ENCODE data around the gene CAMKMT.

The CAMKMT gene

GRCh38 chr2:44392338-44392943 is 30.7 kb downstream of the CAMKMT start:
- Histone ChIP-seq H3K9ac (ENCODE audit: low read depth, low read length) (no peak overlapping the region), H3K27me3 (ENCODE audit: control insufficient read depth, insufficient read depth, low read length) (no peaks in the 10 kb centered on the region), H3K27ac (ENCODE audit: low read depth, low read length) (no peak overlapping the region), H3K4me1 (ENCODE audit: control insufficient read depth, insufficient read depth, low read length) (peaks cover 12% of the 10 kb centered on the region), H3K9me3 (ENCODE audit: control insufficient read depth, insufficient read depth, low read length) (no peaks in the 10 kb centered on the region), H3K36me3 (ENCODE audit: control insufficient read depth, insufficient read depth, low read length) (no peaks in the 10 kb centered on the region), H3K4me3 (ENCODE audit: low read depth, low read length) (no peak overlapping the region)

DNA sequence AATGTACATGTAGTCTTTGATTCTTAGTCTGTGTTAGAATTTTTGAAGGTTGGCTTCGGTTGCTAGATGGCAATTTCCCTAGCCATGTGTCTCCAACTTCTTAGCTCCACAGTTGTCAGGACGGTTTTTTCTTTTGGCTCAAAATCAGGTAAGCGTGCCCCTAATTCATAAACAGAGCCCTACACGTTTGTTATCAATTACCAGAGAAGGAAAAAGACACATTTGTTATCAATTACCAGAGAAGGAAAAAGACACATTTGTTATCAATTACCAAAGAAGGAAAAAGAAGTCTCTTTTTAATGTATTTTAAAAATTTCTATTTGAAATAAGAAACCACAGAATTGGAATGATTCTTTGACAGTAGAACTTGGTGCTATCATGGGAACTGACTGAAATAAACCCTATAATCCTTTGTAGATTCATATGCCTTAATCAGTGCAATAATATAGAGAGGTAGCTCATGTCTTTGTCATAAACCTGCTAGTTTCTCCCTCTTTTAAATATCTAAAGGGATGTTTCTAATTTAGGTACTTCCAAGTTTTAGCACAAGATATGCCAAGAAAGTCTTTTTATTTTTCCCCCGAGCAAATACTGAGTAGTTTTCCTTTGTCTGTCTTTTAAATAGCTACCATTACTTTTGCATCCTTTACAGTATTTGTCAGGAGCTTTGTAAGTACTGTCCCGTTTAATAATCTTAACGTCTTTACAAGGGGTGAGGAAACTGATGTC is 35.9 kb downstream of the CAMKMT start:
- Histone ChIP-seq H3K27me3 (ENCODE audit: control insufficient read depth, insufficient read depth, low read length) (no peaks in the 10 kb centered on the region), H3K9ac (ENCODE audit: low read depth, low read length) (no peak overlapping the region), H3K4me3 (ENCODE audit: low read depth, low read length) (no peak overlapping the region), H3K27ac (ENCODE audit: low read depth, low read length) (peak overlapping the region; percentile 60), H3K4me1 (ENCODE audit: control insufficient read depth, insufficient read depth, low read length) (peaks cover 38% of the 10 kb centered on the region), H3K36me3 (ENCODE audit: control insufficient read depth, insufficient read depth, low read length) (no peaks in the 10 kb centered on the region), H3K9me3 (ENCODE audit: control insufficient read depth, insufficient read depth, low read length) (no peaks in the 10 kb centered on the region)

GRCh38 chr2:44398243-44398897 is 36.6 kb downstream of the CAMKMT start:
- no peak overlapping the region for H3K4me3 ChIP-seq (ENCODE audit: low read depth, low read length)
- H3K27ac ChIP-seq (ENCODE audit: low read depth, low read length), result peak overlapping the region; percentile 60
- H3K9ac ChIP-seq (ENCODE audit: low read depth, low read length), result no peak overlapping the region
- peaks cover 37% of the 10 kb centered on the region for H3K4me1 ChIP-seq (ENCODE audit: control insufficient read depth, insufficient read depth, low read length)
- no peaks in the 10 kb centered on the region for H3K27me3 ChIP-seq (ENCODE audit: control insufficient read depth, insufficient read depth, low read length)
- H3K9me3 ChIP-seq (ENCODE audit: control insufficient read depth, insufficient read depth, low read length), result no peaks in the 10 kb centered on the region
- H3K36me3 ChIP-seq (ENCODE audit: control insufficient read depth, insufficient read depth, low read length), result no peaks in the 10 kb centered on the region

DNA sequence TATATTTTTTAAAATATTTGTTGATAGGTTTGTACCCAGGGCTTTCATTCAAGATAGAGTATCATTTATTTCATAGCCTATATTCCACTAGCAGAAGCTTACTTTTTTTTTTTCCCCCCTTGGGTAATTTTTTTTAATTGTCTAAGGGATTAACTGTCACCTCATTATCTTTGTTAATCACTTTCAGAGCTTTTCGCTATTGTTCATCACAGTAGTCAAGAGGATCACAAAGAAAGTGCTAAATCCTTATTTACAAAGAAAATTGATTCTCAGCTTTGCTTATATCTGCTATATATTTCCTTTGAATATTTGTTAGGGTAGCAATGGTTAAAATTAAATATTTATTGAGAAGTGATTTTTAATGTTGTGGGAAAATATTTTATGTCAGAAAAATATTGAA is 59.0 kb downstream of the CAMKMT start:
- H3K4me3 ChIP-seq (ENCODE audit: low read depth, low read length), result no peak overlapping the region
- no peaks in the 10 kb centered on the region for H3K36me3 ChIP-seq (ENCODE audit: control insufficient read depth, insufficient read depth, low read length)
- H3K4me1 ChIP-seq (ENCODE audit: control insufficient read depth, insufficient read depth, low read length), result peaks cover 21% of the 10 kb centered on the region
- H3K27ac ChIP-seq (ENCODE audit: low read depth, low read length), result peak overlapping the region; percentile 68
- no peak overlapping the region for H3K9ac ChIP-seq (ENCODE audit: low read depth, low read length)
- no peaks in the 10 kb centered on the region for H3K27me3 ChIP-seq (ENCODE audit: control insufficient read depth, insufficient read depth, low read length)
- 0 out of 2 replicates have a peak, but pooled peaks cover 6% of the 10 kb centered on the region for H3K9me3 ChIP-seq (ENCODE audit: control insufficient read depth, insufficient read depth, low read length)

DNA sequence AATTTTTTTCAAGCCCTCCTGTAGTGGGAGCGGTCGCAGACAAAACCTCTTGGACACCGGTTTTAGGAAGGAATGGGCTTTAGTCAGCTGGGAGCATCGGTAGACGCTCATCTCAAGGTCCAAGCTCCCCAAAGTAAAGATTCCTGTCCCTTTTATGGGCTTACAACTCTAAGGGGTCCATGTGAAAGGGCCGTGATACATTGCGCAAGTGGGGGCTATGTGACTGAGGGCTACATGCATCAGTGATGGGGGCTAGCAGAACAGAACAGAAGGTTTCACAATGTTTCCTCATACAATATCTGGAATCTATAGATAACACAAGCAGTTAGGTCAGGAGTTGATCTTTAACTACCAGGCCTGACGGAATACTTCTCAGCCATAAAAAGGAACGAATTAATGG is 62.5 kb downstream of the CAMKMT start:
- H3K4me3 ChIP-seq (ENCODE audit: low read depth, low read length), result no peak overlapping the region
- H3K4me1 ChIP-seq (ENCODE audit: control insufficient read depth, insufficient read depth, low read length), result peaks cover 19% of the 10 kb centered on the region
- H3K27me3 ChIP-seq (ENCODE audit: control insufficient read depth, insufficient read depth, low read length), result no peaks in the 10 kb centered on the region
- H3K9me3 ChIP-seq (ENCODE audit: control insufficient read depth, insufficient read depth, low read length), result 0 out of 2 replicates have a peak, but pooled peaks cover 6% of the 10 kb centered on the region
- no peak overlapping the region for H3K27ac ChIP-seq (ENCODE audit: low read depth, low read length)
- no peak overlapping the region for H3K9ac ChIP-seq (ENCODE audit: low read depth, low read length)
- H3K36me3 ChIP-seq (ENCODE audit: control insufficient read depth, insufficient read depth, low read length), result no peaks in the 10 kb centered on the region

- Histone ChIP-seq H3K4me3 (ENCODE audit: low read depth, low read length) (no peak overlapping the region), H3K4me1 (ENCODE audit: control insufficient read depth, insufficient read depth, low read length) (peaks cover 44% of the 10 kb centered on the region), H3K27me3 (ENCODE audit: control insufficient read depth, insufficient read depth, low read length) (no peaks in the 10 kb centered on the region), H3K9ac (ENCODE audit: low read depth, low read length) (no peak overlapping the region), H3K27ac (ENCODE audit: low read depth, low read length) (no peak overlapping the region), H3K36me3 (ENCODE audit: control insufficient read depth, insufficient read depth, low read length) (no peaks in the 10 kb centered on the region), H3K9me3 (ENCODE audit: control insufficient read depth, insufficient read depth, low read length) (no peaks in the 10 kb centered on the region)
Observed at GRCh38 chr2:44429034-44429433, 67.3 kb downstream of the CAMKMT start.

DNA sequence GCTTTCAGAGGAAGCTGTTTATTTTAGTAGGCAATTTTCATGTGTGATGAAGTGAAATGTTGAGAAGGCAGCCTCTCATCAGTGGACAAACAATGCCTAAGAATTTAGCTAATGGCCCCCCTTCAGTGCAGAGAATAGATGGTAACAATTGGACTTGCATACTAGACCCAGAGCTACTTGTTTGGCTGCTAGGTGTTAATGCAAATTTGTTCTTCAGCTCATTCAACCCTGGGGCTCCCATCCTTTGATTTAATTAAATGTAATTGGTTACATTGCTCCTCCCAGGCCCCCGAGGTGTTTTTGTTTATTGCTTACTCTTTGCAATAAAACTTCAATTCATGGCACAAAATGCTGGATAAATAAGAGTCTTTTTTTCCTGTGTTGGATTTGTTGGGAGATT is 68.6 kb downstream of the CAMKMT start:
- H3K27ac ChIP-seq (ENCODE audit: low read depth, low read length), result peak overlapping the region; percentile 94
- no peaks in the 10 kb centered on the region for H3K9me3 ChIP-seq (ENCODE audit: control insufficient read depth, insufficient read depth, low read length)
- no peak overlapping the region for H3K4me3 ChIP-seq (ENCODE audit: low read depth, low read length)
- no peak overlapping the region; the same call in 1 of the 2 replicates for H3K9ac ChIP-seq (ENCODE audit: low read depth, low read length)
- H3K27me3 ChIP-seq (ENCODE audit: control insufficient read depth, insufficient read depth, low read length), result no peaks in the 10 kb centered on the region
- H3K36me3 ChIP-seq (ENCODE audit: control insufficient read depth, insufficient read depth, low read length), result no peaks in the 10 kb centered on the region
- peaks cover 57% of the 10 kb centered on the region for H3K4me1 ChIP-seq (ENCODE audit: control insufficient read depth, insufficient read depth, low read length)

- Histone ChIP-seq H3K4me1 (ENCODE audit: control insufficient read depth, insufficient read depth, low read length) (peaks cover 72% of the 10 kb centered on the region), H3K27me3 (ENCODE audit: control insufficient read depth, insufficient read depth, low read length) (no peaks in the 10 kb centered on the region), H3K9me3 (ENCODE audit: control insufficient read depth, insufficient read depth, low read length) (no peaks in the 10 kb centered on the region), H3K36me3 (ENCODE audit: control insufficient read depth, insufficient read depth, low read length) (no peaks in the 10 kb centered on the region), H3K9ac (ENCODE audit: low read depth, low read length) (no peak overlapping the region), H3K4me3 (ENCODE audit: low read depth, low read length) (no peak overlapping the region), H3K27ac (ENCODE audit: low read depth, low read length) (peak overlapping the region; percentile 64)
Observed at GRCh38 chr2:44433895-44434294, 72.1 kb downstream of the CAMKMT start.

DNA sequence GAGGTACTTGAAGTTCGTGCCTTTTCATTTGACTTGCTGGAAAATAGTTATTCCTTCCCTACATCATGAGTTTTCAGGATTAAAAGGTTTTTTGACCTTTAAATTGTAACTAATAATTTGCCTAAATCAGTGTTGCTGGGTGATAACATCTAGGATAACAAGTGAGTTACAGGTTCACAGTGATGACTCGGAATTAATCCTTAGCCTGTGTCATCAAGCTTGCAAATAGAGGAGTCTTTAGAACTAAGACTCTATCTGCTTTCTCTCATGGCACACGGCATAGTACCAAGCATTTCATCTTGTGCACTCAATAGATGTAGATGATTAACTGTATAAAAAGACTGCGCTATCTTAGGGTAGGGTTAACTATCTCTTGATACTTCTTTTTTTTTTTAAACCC is 79.5 kb downstream of the CAMKMT start:
- Histone ChIP-seq H3K27me3 (ENCODE audit: control insufficient read depth, insufficient read depth, low read length) (no peaks in the 10 kb centered on the region), H3K9ac (ENCODE audit: low read depth, low read length) (no peak overlapping the region), H3K4me3 (ENCODE audit: low read depth, low read length) (no peak overlapping the region), H3K27ac (ENCODE audit: low read depth, low read length) (no peak overlapping the region), H3K9me3 (ENCODE audit: control insufficient read depth, insufficient read depth, low read length) (0 out of 2 replicates have a peak, but pooled peaks cover 3% of the 10 kb centered on the region), H3K36me3 (ENCODE audit: control insufficient read depth, insufficient read depth, low read length) (0 out of 2 replicates have a peak, but pooled peaks cover 4% of the 10 kb centered on the region), H3K4me1 (ENCODE audit: control insufficient read depth, insufficient read depth, low read length) (peaks cover 35% of the 10 kb centered on the region)

GRCh38 chr2:44442019-44442418 is 80.3 kb downstream of the CAMKMT start:
- H3K9ac ChIP-seq (ENCODE audit: low read depth, low read length), result no peak overlapping the region
- H3K4me3 ChIP-seq (ENCODE audit: low read depth, low read length), result no peak overlapping the region
- H3K4me1 ChIP-seq (ENCODE audit: control insufficient read depth, insufficient read depth, low read length), result peaks cover 33% of the 10 kb centered on the region
- 0 out of 2 replicates have a peak, but pooled peaks cover 4% of the 10 kb centered on the region for H3K36me3 ChIP-seq (ENCODE audit: control insufficient read depth, insufficient read depth, low read length)
- H3K9me3 ChIP-seq (ENCODE audit: control insufficient read depth, insufficient read depth, low read length), result 0 out of 2 replicates have a peak, but pooled peaks cover 3% of the 10 kb centered on the region
- no peaks in the 10 kb centered on the region for H3K27me3 ChIP-seq (ENCODE audit: control insufficient read depth, insufficient read depth, low read length)
- H3K27ac ChIP-seq (ENCODE audit: low read depth, low read length), result no peak overlapping the region

- Histone ChIP-seq H3K36me3 (ENCODE audit: control insufficient read depth, insufficient read depth, low read length) (0 out of 2 replicates have a peak, but pooled peaks cover 4% of the 10 kb centered on the region), H3K9ac (ENCODE audit: low read depth, low read length) (no peak overlapping the region), H3K9me3 (ENCODE audit: control insufficient read depth, insufficient read depth, low read length) (0 out of 2 replicates have a peak, but pooled peaks cover 3% of the 10 kb centered on the region), H3K27me3 (ENCODE audit: control insufficient read depth, insufficient read depth, low read length) (no peaks in the 10 kb centered on the region), H3K4me1 (ENCODE audit: control insufficient read depth, insufficient read depth, low read length) (peaks cover 22% of the 10 kb centered on the region), H3K4me3 (ENCODE audit: low read depth, low read length) (no peak overlapping the region), H3K27ac (ENCODE audit: low read depth, low read length) (no peak overlapping the region)
Observed at GRCh38 chr2:44443517-44443916, 81.8 kb downstream of the CAMKMT start.

All from HUES48 (cell line).